Heart left ventricle (tissue), 16 donors: Measurements from ENCODE around the gene LIN7B. TPM values are rescaled to one million over a fixed set of nuclear protein-coding genes. Genes with fewer than 3 reads are reported as not detected.

Experiments
- ATAC-seq, 4 donors: fragments of 200-7000 bp; cut with Tn5 transposase; one replicate each; pipeline ENCODE4 v1.9.1; 2020 to 2022; ENCODE audit warnings: moderate library complexity in 4 of 4, mild to moderate bottlenecking in 3 of 4, moderate number of reproducible peaks in 1 of 4
- DNase-seq, 5 donors: peaks; one replicate each; pipeline ENCODE4 v3.0.0-alpha.2; 2020
- H3K27ac ChIP-seq, 12 donors: fragments of 200-600 bp; sonication (generic) in 4 of 12; one replicate each; pipeline versions ENCODE4 v1.5.0 to v1.8.0; 2016 to 2022; ENCODE audit warnings: mild to moderate bottlenecking in 2 of 12
- H3K27me3 ChIP-seq, 9 donors: fragments of 200-600 bp; sonication (generic) in 2 of 9; one replicate each; pipeline versions ENCODE4 v1.5.1 to v1.8.0; 2016 to 2022; ENCODE audit warnings: mild to moderate bottlenecking in 3 of 9
- H3K36me3 ChIP-seq, 9 donors: fragments of 200-600 bp; sonication (generic) in 2 of 9; one replicate each; pipeline versions ENCODE4 v1.5.0 to v1.8.0; 2018 to 2022; ENCODE audit warnings: mild to moderate bottlenecking in 2 of 9
- H3K4me1 ChIP-seq, 12 donors: fragments of 200-600 bp; sonication (generic) in 4 of 12; one replicate each; pipeline versions ENCODE4 v1.5.0 to v1.8.0; 2016 to 2022; ENCODE audit warnings: mild to moderate bottlenecking in 3 of 12
- H3K4me3 ChIP-seq, 12 donors: fragments of 200-600 bp; sonication (generic) in 4 of 12; one replicate each; pipeline versions ENCODE4 v1.5.0 to v1.8.0; 2017 to 2022; ENCODE audit warnings: mild to moderate bottlenecking in 9 of 12, moderate library complexity in 4 of 12
- H3K9me3 ChIP-seq, 12 donors: fragments of 200-600 bp; sonication (generic) in 4 of 12; one replicate each; pipeline versions ENCODE4 v1.5.0 to v1.8.0; 2016 to 2022; ENCODE audit warnings: mild to moderate bottlenecking in 1 of 12
- POLR2A ChIP-seq, 2 donors: fragments of 450-650 bp; IDR thresholded peaks; one replicate each; pipeline ENCODE4 v1.6.1; 2017; ENCODE audit warnings: antibody characterized with exemption in 2 of 2, mild to moderate bottlenecking in 2 of 2, moderate library complexity in 2 of 2
- WGBS, 4 donors: extraction: QIAGEN DNeasy Blood & Tissue Kit in 2 of 4; methylation state at CpG; one replicate each; pipeline versions ENCODE4 v1.1.5 to v1.1.7; 2013 to 2018; 5-methylcytosine and 5-hydroxymethylcytosine counted together
- intact Hi-C, 10 donors: fragments of 100-400 bp; cut with DNase I; formaldehyde crosslinking; loops; one replicate each; pipeline versions ENCODE4 v1.11.1 to v1.14.2; 2022
- polyA plus RNA-seq, 2 donors: library from polyadenylated mRNA; stranded (reverse); fragments of 200-250 nt; gene quantifications; one replicate each; pipeline ENCODE4 v1.2.3, GENCODE V29; 2013
- total RNA-seq, 9 donors: library from RNA; depleted of rRNA in 2 of 9; stranded (reverse); fragments of >200 nt in 2 of 9; fragmentation: NEBNext Ultra II Directional in 3 of 9; extraction: Animal tissue kit (Norgen Biotek cat#: 25700) in 3 of 9; gene quantifications; one replicate each; pipeline versions ENCODE4 v1.1.0 to v1.2.4, GENCODE V29; 2016 to 2023
- TF ChIP-seq, protein P1 (sequence below), 12 donors: fragments of 200-600 bp; sonication (generic) in 4 of 12; IDR thresholded peaks; one replicate each; pipeline versions ENCODE4 v1.5.0 to v1.8.0; 2018 to 2022; ENCODE audit warnings: antibody characterized with exemption in 12 of 12, mild to moderate bottlenecking in 5 of 12
- donor health status: ischemic (EF 13 %, LVEDD 7.1; RV severe dilation, severe dysfunction).
- donor health status: healthy with polysubstance abuse.
- donor health status: DM: no; HTN: yes; CAD: no.
- donor health status: DM: no; HTN: no; CAD: no.
- donor health status: ischemic (EF 25% LVEDD 6.9; RV normal size, moderate dysfunction).
- donor health status: ischemic (EF 25% LVEDD 5.7; RV mildly dilated, moderate dysfunction).
- donor health status: healthy.
- donor health status: DM: yes; HTN: yes; CAD: no.
- donor health status: ischemic (EF 35%, LVEDD 5.7; RV mildly dilated, moderate dysfunction).
- donor health status: nonischemic (EF 11% LVEDD 7.7; RV severe dilation, severe dysfunction).
- donor health status: DM: yes; HTN: yes; CAD: no.
- donor health status: PGD.
- donor health status: ischemic (EF 29% LVEDD 5.4; RV normal size, mild dysfunction).
- donor health status: nonischemic (EF 23%, LVEDD 6.1; RV moderate dilation, normal function).

Gene LIN7B
- total and polyA plus RNA-seq, 11 donors, result 12.6 to 55.8 (median 22.6) TPM

GRCh38 chr19:49106648-49107135 is 7.5 kb upstream of the LIN7B start:
- peak in 2 of 5 donors; percentile 27 to 58 for DNase-seq
- no peaks in the 10 kb centered on the region for H3K9me3 ChIP-seq
- 58 to 70% (median 64%) methylated on average over 12 of the region's 12 CpGs for WGBS, 4 donors
- ATAC-seq, result peak in 3 of 4 donors; percentile 33 to 39 (median 35)
- intact Hi-C loops, result no loop called here
- H3K27ac ChIP-seq, result no peak overlapping the region
- H3K4me3 ChIP-seq, result no peak overlapping the region
- H3K36me3 ChIP-seq, result peaks cover 0 to 79% (median 75%) of the 10 kb centered on the region in 9 donors
- H3K27me3 ChIP-seq, result no peaks in the 10 kb centered on the region
- peaks cover 0 to 19% (median 10%) of the 10 kb centered on the region in 12 donors for H3K4me1 ChIP-seq
- TF ChIP-seq POLR2A (IDR thresholded peaks at IDR 0.05), result no peak
- TF ChIP-seq, protein P1, sequence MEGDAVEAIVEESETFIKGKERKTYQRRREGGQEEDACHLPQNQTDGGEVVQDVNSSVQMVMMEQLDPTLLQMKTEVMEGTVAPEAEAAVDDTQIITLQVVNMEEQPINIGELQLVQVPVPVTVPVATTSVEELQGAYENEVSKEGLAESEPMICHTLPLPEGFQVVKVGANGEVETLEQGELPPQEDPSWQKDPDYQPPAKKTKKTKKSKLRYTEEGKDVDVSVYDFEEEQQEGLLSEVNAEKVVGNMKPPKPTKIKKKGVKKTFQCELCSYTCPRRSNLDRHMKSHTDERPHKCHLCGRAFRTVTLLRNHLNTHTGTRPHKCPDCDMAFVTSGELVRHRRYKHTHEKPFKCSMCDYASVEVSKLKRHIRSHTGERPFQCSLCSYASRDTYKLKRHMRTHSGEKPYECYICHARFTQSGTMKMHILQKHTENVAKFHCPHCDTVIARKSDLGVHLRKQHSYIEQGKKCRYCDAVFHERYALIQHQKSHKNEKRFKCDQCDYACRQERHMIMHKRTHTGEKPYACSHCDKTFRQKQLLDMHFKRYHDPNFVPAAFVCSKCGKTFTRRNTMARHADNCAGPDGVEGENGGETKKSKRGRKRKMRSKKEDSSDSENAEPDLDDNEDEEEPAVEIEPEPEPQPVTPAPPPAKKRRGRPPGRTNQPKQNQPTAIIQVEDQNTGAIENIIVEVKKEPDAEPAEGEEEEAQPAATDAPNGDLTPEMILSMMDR (IDR thresholded peaks at IDR 0.05), result peak; percentile 58 to 80 (median 74)

- DNase-seq (no peak), ATAC-seq (peak in 1 of 4 donors; percentile 31)
- no peak for TF ChIP-seq POLR2A (IDR thresholded peaks at IDR 0.05)
- TF ChIP-seq, protein P1 (IDR thresholded peaks at IDR 0.05), result no peak
- no peak overlapping the region for H3K4me3 ChIP-seq
- H3K36me3 ChIP-seq, result peaks cover 0 to 68% (median 64%) of the 10 kb centered on the region in 9 donors
- no peaks in the 10 kb centered on the region for H3K9me3 ChIP-seq
- H3K27me3 ChIP-seq, result no peaks in the 10 kb centered on the region
- 95% methylated on average over 93 of the region's 93 CpGs for WGBS, 4 donors
- no peak overlapping the region for H3K27ac ChIP-seq
- intact Hi-C loops, result no loop called here
- H3K4me1 ChIP-seq, result peaks cover 0 to 19% (median 10%) of the 10 kb centered on the region in 12 donors
Observed at GRCh38 chr19:49107625-49108459, 6.3 kb upstream of the LIN7B start.

DNA sequence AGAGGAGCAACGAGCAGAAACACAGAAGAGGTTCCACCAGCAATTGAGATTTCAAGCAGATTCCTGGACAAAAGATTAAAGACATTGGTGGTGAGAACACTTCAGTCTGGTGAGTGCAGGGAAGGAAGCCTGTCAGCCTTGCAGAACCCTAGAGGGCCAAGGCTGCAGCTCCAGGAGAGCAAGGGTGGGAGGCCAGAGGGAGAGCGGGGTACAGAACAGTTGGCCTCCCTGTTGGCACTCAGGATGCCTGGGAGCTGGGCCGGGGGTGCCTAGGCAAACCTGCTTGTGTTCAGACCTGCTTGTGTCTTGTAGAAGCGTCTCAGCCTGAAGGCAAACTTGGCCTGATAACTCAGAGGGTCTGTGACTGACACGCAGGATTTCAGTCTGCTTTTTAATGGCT is 5.1 kb upstream of the LIN7B start:
- Histone ChIP-seq H3K27ac (no peak overlapping the region), H3K4me1 (peaks cover 0 to 27% (median 18%) of the 10 kb centered on the region in 12 donors), H3K36me3 (peaks cover 0 to 57% (median 53%) of the 10 kb centered on the region in 9 donors), H3K9me3 (no peaks in the 10 kb centered on the region), H3K27me3 (no peaks in the 10 kb centered on the region), H3K4me3 (no peak overlapping the region)
- intact Hi-C loops, result no loop called here
- no peak for TF ChIP-seq POLR2A (IDR thresholded peaks at IDR 0.05)
- TF ChIP-seq, protein P1 (IDR thresholded peaks at IDR 0.05), result no peak
- ATAC-seq (no peak), DNase-seq (no peak)
- 77 to 86% (median 79%) methylated on average over 5 of the region's 5 CpGs for WGBS, 4 donors

GRCh38 chr19:49109569-49110233 is 4.5 kb upstream of the LIN7B start:
- Histone ChIP-seq H3K36me3 (peaks cover 0 to 51% (median 47%) of the 10 kb centered on the region in 9 donors), H3K27ac (peak overlapping the region in 4 of 12 donors; percentile 32 to 52 (median 38)), H3K4me3 (no peak overlapping the region), H3K9me3 (no peaks in the 10 kb centered on the region), H3K27me3 (no peaks in the 10 kb centered on the region), H3K4me1 (peaks cover 0 to 28% (median 18%) of the 10 kb centered on the region in 12 donors)
- 78 to 91% (median 81%) methylated on average over 8 of the region's 8 CpGs for WGBS, 4 donors
- ATAC-seq, result no peak
- intact Hi-C loops, result loop anchor here in 4 of 10 donors (5.0 kb wide), 1 partner anchor 38 kb away; no protein-coding TSS in a partner anchor
- no peak for TF ChIP-seq POLR2A (IDR thresholded peaks at IDR 0.05)
- TF ChIP-seq, protein P1 (IDR thresholded peaks at IDR 0.05), result no peak
- DNase-seq, result peak in 1 of 5 donors; percentile 14
